GM23248 (cell line): ENCODE measurements around the gene ANTKMT.

ENCODE experiments used
- EZH2 ChIP-seq: fragments of 200-600 bp; sonication (generic); IDR thresholded peaks from 2 replicates; pipeline ENCODE4 v1.6.1; 2018; ENCODE audit warnings: antibody characterized with exemption, mild to moderate bottlenecking; ENCODE audit not compliant: insufficient read depth, poor library complexity, severe bottlenecking
- EZH2phosphoT487 ChIP-seq: fragments of 200-600 bp; sonication (generic); IDR thresholded peaks from 2 replicates; pipeline ENCODE4 v1.6.1; 2018; ENCODE audit warnings: antibody characterized with exemption, moderate library complexity, mild to moderate bottlenecking, low read depth; ENCODE audit not compliant: insufficient read depth

DNA sequence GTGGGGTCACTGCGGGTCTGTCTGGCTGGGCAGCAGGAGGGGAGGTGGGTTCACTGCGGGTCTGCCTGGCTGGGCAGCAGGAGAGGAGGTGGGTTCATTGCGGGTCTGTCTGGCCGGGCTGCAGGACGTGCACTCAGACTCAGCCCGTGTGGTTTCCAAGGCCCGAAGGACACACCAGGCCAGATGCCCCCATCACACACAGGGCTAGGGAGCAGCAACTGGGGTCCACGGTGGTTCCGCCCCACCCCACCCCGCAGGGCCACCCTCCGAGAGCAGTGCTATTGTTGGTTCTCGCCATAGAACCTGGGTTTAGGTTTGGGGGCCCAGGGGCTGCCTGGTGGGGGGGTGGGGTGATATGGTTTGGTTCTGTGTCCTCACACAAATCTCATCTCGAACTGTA lies 25.7 kb downstream of the ANTKMT start:
- TF ChIP-seq EZH2 (no peak), EZH2phosphoT487 (no peak)
